Stimulated activated CD4-positive, alpha-beta T cell treated with anti-CD3 and anti-CD28 coated beads, Interleukin-4, amount 100 ng/mL, for 24 hours (primary cell): ENCODE measurements around the gene BTN1A1.
A peak's percentile ranks its signal among the peaks of the same experiment; 100 is the strongest.
"Not testable (repeated sequence)": the region's sequence is repeated elsewhere in the genome, so short reads cannot be mapped to it uniquely, and the experiment has no call there.

Source experiments
- DNase-seq: peaks from one replicate; pipeline ENCODE4 v3.0.0-alpha.2; 2020

The BTN1A1 gene

GRCh38 chr6:26519359-26519758 lies 19.3 kb downstream of the BTN1A1 start:
- no peak for DNase-seq

GRCh38 chr6:26520237-26520849 lies 20.2 kb downstream of the BTN1A1 start:
- no peak for DNase-seq

GRCh38 chr6:26520850-26521599 lies 20.9 kb downstream of the BTN1A1 start:
- peak; percentile 87 for DNase-seq

GRCh38 chr6:26521600-26522391 lies 21.7 kb downstream of the BTN1A1 start:
- peak; percentile 59 for DNase-seq

GRCh38 chr6:26522486-26523228 lies 22.6 kb downstream of the BTN1A1 start:
- DNase-seq: not testable (repeated sequence)

- not testable (repeated sequence) for DNase-seq
Measured at GRCh38 chr6:26524314-26524713, 24.2 kb downstream of the BTN1A1 start.

GRCh38 chr6:26524722-26525370 lies 24.7 kb downstream of the BTN1A1 start:
- DNase-seq: no peak

GRCh38 chr6:26525838-26526237 lies 25.7 kb downstream of the BTN1A1 start:
- no peak for DNase-seq

GRCh38 chr6:26526928-26527327 lies 26.8 kb downstream of the BTN1A1 start:
- DNase-seq: no peak

- DNase-seq: no peak
Measured at GRCh38 chr6:26530203-26530602, 30.1 kb downstream of the BTN1A1 start.

GRCh38 chr6:26531897-26532296 lies 31.8 kb downstream of the BTN1A1 start:
- DNase-seq: no peak

GRCh38 chr6:26532699-26533531 lies 32.8 kb downstream of the BTN1A1 start:
- DNase-seq: peak; percentile 95

- no peak for DNase-seq
Measured at GRCh38 chr6:26533532-26533931, 33.4 kb downstream of the BTN1A1 start.

GRCh38 chr6:26534681-26535465 lies 34.8 kb downstream of the BTN1A1 start:
- DNase-seq: no peak

GRCh38 chr6:26536571-26537159 lies 36.6 kb downstream of the BTN1A1 start:
- peak; percentile 57 for DNase-seq

- DNase-seq: peak; percentile 92
Measured at GRCh38 chr6:26537160-26537845, 37.2 kb downstream of the BTN1A1 start.

GRCh38 chr6:26537846-26538571 lies 37.9 kb downstream of the BTN1A1 start, which contains the start of gene HMGN4:
HMGN4 (plus strand) TSS chr6:26538366; CDS start chr6:26545207, 6,841 bp downstream.
- DNase-seq: peak; percentile 88

GRCh38 chr6:26538572-26538902 lies 38.4 kb downstream of the BTN1A1 start:
- DNase-seq: no peak

- DNase-seq: no peak
Measured at GRCh38 chr6:26539071-26539615, 39.0 kb downstream of the BTN1A1 start.
